PC-3 (cell line): ENCODE data around the gene SMPX. TPM values are rescaled to one million over a fixed set of nuclear protein-coding genes. Genes with fewer than 3 reads are reported as not detected.

Experiments used
- ATAC-seq: fragments of 200-7000 bp; cut with Tn5 transposase; 2 replicates; pipeline ENCODE4 v1.9.1; 2020; ENCODE audit warnings: mild to moderate bottlenecking, moderate library complexity
- BruUV-seq: library from RNA; stranded (reverse); fragments of 400-500 nt; replicated peaks from 2 replicates; lab custom pipeline; 2021; lab: Mats Ljungman, UMichigan
- CTCF ChIA-PET: fragments of 300-600 bp; sonication (Branson Sonifier 250); formaldehyde crosslinking; loops from one replicate; lab custom pipeline; 2022; ENCODE audit warnings: antibody characterized with exemption; lab: Charles Lee
- POLR2A ChIA-PET: fragments of 300-600 bp; sonication (Branson Sonifier 250); formaldehyde crosslinking; loops from one replicate; lab custom pipeline; 2022; ENCODE audit warnings: antibody characterized with exemption; ENCODE audit not compliant: unreplicated experiment; lab: Charles Lee
- DNase-seq: peaks from one replicate; pipeline ENCODE4 v3.0.0-alpha.2; 2015
- H2AFZ ChIP-seq: fragments of 300-600 bp; sonication (generic); 2 replicates; pipeline ENCODE4 v1.6.0; 2016; ENCODE audit warnings: antibody characterized with exemption, low read length
- H3F3A ChIP-seq: fragments of 300-600 bp; sonication (generic); one replicate; pipeline ENCODE4 v1.6.0; 2017; ENCODE audit warnings: antibody characterized with exemption, low read length, control low read depth, mild to moderate bottlenecking; ENCODE audit not compliant: unreplicated experiment
- H3K27ac ChIP-seq: fragments of 300-600 bp; sonication (generic); 2 replicates; pipeline ENCODE4 v1.5.1; 2016; ENCODE audit warnings: mild to moderate bottlenecking, low read length
- H3K27me3 ChIP-seq: fragments of 300-600 bp; sonication (generic); 2 replicates; pipeline ENCODE4 v1.6.1; 2016; ENCODE audit warnings: low read length, mixed read lengths
- H3K36me3 ChIP-seq: fragments of 300-600 bp; sonication (generic); 2 replicates; pipeline ENCODE4 v1.6.1; 2016; ENCODE audit warnings: low read depth, mixed run types, low read length, mixed read lengths
- H3K4me1 ChIP-seq: fragments of 300-600 bp; sonication (generic); 2 replicates; pipeline ENCODE4 v1.5.1; 2016; ENCODE audit warnings: low read length; ENCODE audit not compliant: insufficient read depth
- H3K4me2 ChIP-seq: fragments of 300-600 bp; sonication (generic); 2 replicates; pipeline ENCODE4 v1.6.0; 2016; ENCODE audit warnings: low read length
- H3K4me3 ChIP-seq: fragments of 300-600 bp; sonication (generic); 2 replicates; pipeline ENCODE4 v1.5.1; 2016; ENCODE audit warnings: mild to moderate bottlenecking, low read length, mixed read lengths
- H3K79me2 ChIP-seq: fragments of 300-600 bp; sonication (generic); 2 replicates; pipeline ENCODE4 v1.6.1; 2017; ENCODE audit warnings: low read length, mixed read lengths
- H3K9ac ChIP-seq: fragments of 300-600 bp; sonication (generic); 2 replicates; pipeline ENCODE4 v1.6.0; 2016; ENCODE audit warnings: mild to moderate bottlenecking, low read length
- H3K9me2 ChIP-seq: fragments of 300-600 bp; sonication (generic); replicated peaks from 2 replicates; pipeline ENCODE4 v1.6.1; 2016; ENCODE audit warnings: mixed run types, low read length, mixed read lengths
- H3K9me3 ChIP-seq: fragments of 300-600 bp; sonication (generic); 2 replicates; pipeline ENCODE4 v1.6.1; 2016; ENCODE audit warnings: low read length, mixed read lengths
- H4K20me1 ChIP-seq: fragments of 300-600 bp; sonication (generic); 2 replicates; pipeline ENCODE4 v1.6.1; 2016; ENCODE audit warnings: low read length, mixed read lengths
- EZH2 ChIP-seq: fragments of 300-600 bp; sonication (generic); IDR thresholded peaks from one replicate; pipeline ENCODE4 v1.6.1; 2017; ENCODE audit warnings: antibody characterized with exemption, mild to moderate bottlenecking, low read length; ENCODE audit not compliant: unreplicated experiment
- EZH2phosphoT487 ChIP-seq: fragments of 300-600 bp; sonication (generic); IDR thresholded peaks from 2 replicates; pipeline ENCODE4 v1.6.1; 2018; ENCODE audit warnings: mild to moderate bottlenecking, antibody characterized with exemption, low read length, borderline replicate concordance
- intact Hi-C: fragments of 100-400 bp; cut with micrococcal nuclease; formaldehyde crosslinking; loops from 2 replicates; pipeline ENCODE4 v1.9.0; 2023
- total RNA-seq: library from RNA; depleted of rRNA; stranded (reverse); fragments of >200 nt; gene quantifications from 2 replicates; pipeline ENCODE4 v1.2.3, GENCODE V29; 2014
- TF ChIP-seq, protein P1 (sequence below): fragments of 300-600 bp; sonication (generic); conservative IDR thresholded peaks from 2 replicates; pipeline ENCODE4 v1.5.1; 2017; ENCODE audit warnings: antibody characterized with exemption, low read depth, mild to moderate bottlenecking, low read length

Gene SMPX
- total RNA-seq, 1 experiment from 2014 or later = not detected

DNA sequence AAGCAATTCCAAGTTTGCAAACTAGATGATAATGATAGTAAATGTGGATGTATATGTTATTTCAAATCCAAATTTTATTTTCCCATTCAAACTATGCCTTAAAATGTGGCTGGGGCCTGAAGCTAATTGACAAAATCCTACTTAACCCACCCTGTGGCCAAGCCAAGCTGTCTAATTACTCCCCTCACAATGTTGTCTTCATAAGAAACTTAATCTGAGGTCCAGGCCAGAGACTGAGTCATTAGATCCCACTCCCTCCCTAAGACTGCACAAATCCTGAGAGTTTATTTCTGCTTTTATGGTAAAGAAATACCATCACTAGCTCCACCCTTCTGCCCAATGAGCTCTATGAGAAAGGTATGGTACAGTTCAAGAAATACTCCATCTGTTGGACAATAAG is 16.6 kb downstream of the SMPX start:
- no TSS peak for BruUV-seq
- Histone ChIP-seq H3K4me2 (no peak overlapping the region), H3K27ac (no peak overlapping the region), H3K27me3 (no peaks in the 10 kb centered on the region), H2AFZ (no peak overlapping the region), H3F3A (no peaks in the 10 kb centered on the region), H4K20me1 (no peaks in the 10 kb centered on the region), H3K79me2 (no peaks in the 10 kb centered on the region), H3K4me1 (no peaks in the 10 kb centered on the region), H3K36me3 (no peaks in the 10 kb centered on the region), H3K9me2 (no peaks in the 10 kb centered on the region), H3K4me3 (no peak overlapping the region), H3K9me3 (no peaks in the 10 kb centered on the region), H3K9ac (no peak overlapping the region)
- ChIA-PET CTCF (no interaction called here), POLR2A (no interaction called here)
- DNase-seq (no peak), ATAC-seq (no peak)
- intact Hi-C loops = no loop called here
- TF ChIP-seq, protein P1, sequence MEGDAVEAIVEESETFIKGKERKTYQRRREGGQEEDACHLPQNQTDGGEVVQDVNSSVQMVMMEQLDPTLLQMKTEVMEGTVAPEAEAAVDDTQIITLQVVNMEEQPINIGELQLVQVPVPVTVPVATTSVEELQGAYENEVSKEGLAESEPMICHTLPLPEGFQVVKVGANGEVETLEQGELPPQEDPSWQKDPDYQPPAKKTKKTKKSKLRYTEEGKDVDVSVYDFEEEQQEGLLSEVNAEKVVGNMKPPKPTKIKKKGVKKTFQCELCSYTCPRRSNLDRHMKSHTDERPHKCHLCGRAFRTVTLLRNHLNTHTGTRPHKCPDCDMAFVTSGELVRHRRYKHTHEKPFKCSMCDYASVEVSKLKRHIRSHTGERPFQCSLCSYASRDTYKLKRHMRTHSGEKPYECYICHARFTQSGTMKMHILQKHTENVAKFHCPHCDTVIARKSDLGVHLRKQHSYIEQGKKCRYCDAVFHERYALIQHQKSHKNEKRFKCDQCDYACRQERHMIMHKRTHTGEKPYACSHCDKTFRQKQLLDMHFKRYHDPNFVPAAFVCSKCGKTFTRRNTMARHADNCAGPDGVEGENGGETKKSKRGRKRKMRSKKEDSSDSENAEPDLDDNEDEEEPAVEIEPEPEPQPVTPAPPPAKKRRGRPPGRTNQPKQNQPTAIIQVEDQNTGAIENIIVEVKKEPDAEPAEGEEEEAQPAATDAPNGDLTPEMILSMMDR = no peak
- TF ChIP-seq EZH2phosphoT487 = no peak
- TF ChIP-seq EZH2 = no peak

DNA sequence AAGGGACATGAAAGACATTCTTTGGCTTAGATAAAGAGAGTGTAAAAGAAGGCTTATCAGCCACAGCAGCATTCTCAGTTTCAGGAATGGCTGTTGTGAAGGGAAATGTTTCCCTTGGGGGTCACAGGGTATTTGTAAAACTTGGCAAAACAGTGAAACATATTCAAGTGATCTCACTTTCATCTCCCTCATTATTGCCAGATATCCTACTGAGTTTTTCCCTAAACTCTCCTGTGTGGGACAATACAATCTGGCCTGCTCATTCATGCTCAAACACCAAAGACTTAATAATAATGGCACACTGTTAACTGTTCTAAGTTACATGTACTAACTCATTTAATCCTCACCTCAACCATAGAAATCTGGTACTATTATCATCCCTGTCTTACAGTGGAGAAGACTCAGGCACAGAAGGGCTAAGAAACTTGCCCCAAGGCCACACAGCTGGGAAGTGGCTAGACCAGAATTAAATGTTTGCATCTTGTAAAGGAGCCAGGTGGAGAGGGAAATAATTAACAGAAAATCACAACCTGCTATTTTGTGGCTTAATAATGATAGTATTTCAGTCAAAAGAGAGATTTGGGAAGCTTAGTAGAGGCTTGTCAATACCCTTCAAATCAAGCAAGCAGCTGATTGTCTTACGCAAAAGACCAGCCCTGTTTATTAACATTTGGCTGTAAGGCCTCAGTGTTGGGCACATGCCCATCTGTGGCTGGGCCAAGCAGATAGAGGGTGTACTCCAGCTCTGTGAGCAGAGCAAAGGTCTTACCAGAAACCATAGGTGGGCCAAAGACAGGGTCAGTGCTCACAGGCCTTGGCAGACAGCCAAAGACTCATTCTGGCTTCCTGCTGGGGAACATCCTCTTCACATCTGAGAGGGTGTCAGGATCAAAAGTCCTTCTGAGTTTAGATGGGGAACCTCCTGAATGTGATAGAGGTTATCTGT is 17.3 kb downstream of the SMPX start:
- POLR2A ChIA-PET = no interaction called here
- Histone ChIP-seq H3K4me2 (no peak overlapping the region), H3K27me3 (no peaks in the 10 kb centered on the region), H3K79me2 (no peaks in the 10 kb centered on the region), H4K20me1 (no peaks in the 10 kb centered on the region), H3K36me3 (no peaks in the 10 kb centered on the region), H3K9me2 (no peaks in the 10 kb centered on the region), H2AFZ (no peak overlapping the region), H3K4me1 (no peaks in the 10 kb centered on the region), H3K4me3 (no peak overlapping the region), H3K27ac (no peak overlapping the region), H3K9me3 (no peaks in the 10 kb centered on the region), H3F3A (no peaks in the 10 kb centered on the region), H3K9ac (no peak overlapping the region)
- ATAC-seq = no peak
- no peak for DNase-seq
- TF ChIP-seq EZH2 (no peak), EZH2phosphoT487 (no peak)
- TF ChIP-seq, protein P1 = no peak
- no TSS peak for BruUV-seq
- CTCF ChIA-PET = no interaction called here
- intact Hi-C loops = no loop called here

DNA sequence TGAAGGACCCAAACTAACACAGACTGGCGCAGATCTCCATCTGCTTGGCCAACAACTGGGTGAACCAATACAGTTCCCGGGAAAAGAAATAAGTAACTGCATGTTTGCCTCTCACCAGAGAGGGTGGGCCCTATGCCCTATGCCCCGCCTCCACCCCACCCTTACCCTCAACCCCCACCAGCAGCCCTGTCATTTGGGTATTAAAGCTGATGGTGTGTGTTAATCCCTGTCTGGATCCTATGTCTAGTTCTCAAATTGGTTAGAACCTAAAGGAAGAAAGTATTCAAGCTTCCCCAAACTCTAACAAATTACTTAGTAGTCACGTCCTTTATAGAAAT is 19.0 kb downstream of the SMPX start:
- POLR2A ChIA-PET = no interaction called here
- Histone ChIP-seq H3K9me2 (no peaks in the 10 kb centered on the region), H3K4me1 (peaks cover 3% of the 10 kb centered on the region; the same call in 1 of the 2 replicates), H2AFZ (no peak overlapping the region), H3K4me2 (no peak overlapping the region), H3K9ac (no peak overlapping the region), H4K20me1 (no peaks in the 10 kb centered on the region), H3F3A (no peaks in the 10 kb centered on the region), H3K9me3 (no peaks in the 10 kb centered on the region), H3K4me3 (no peak overlapping the region), H3K79me2 (no peaks in the 10 kb centered on the region), H3K27ac (no peak overlapping the region), H3K36me3 (no peaks in the 10 kb centered on the region), H3K27me3 (no peaks in the 10 kb centered on the region)
- intact Hi-C loops = no loop called here
- ATAC-seq (no peak), DNase-seq (no peak)
- BruUV-seq = no TSS peak
- CTCF ChIA-PET = no interaction called here
- TF ChIP-seq, protein P1 = no peak
- TF ChIP-seq EZH2 = no peak
- TF ChIP-seq EZH2phosphoT487 = no peak
